ENCODE data around the gene PI4KA.

DNA sequence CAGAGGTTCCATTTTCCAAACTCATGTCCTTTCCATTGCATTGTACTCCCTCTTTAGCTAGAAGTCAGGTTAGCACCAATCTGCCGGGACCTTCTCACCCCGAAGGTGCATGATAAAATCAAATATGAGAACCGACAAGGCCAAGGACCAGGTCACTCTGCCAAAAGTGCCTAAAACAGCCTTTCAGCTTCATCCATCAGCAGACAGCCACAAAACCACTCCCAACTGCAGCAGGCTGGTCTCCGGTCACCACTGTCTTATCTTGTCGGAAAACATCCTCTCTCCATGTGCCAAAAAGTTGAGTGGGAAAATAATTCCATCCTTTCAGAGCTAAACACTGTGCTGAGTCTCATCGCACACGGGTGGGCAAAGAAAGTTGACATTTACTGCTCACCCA is 1.4 kb downstream of the PI4KA start:
- TF ChIP-seq, protein P1, sequence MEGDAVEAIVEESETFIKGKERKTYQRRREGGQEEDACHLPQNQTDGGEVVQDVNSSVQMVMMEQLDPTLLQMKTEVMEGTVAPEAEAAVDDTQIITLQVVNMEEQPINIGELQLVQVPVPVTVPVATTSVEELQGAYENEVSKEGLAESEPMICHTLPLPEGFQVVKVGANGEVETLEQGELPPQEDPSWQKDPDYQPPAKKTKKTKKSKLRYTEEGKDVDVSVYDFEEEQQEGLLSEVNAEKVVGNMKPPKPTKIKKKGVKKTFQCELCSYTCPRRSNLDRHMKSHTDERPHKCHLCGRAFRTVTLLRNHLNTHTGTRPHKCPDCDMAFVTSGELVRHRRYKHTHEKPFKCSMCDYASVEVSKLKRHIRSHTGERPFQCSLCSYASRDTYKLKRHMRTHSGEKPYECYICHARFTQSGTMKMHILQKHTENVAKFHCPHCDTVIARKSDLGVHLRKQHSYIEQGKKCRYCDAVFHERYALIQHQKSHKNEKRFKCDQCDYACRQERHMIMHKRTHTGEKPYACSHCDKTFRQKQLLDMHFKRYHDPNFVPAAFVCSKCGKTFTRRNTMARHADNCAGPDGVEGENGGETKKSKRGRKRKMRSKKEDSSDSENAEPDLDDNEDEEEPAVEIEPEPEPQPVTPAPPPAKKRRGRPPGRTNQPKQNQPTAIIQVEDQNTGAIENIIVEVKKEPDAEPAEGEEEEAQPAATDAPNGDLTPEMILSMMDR (IDR thresholded peaks at IDR 0.05; ENCODE audit: low read depth, low read length), result no peak
- TF ChIP-seq POLR2A (IDR thresholded peaks at IDR 0.05; ENCODE audit: extremely low read depth, insufficient read length), result no peak
- TF ChIP-seq, protein P2, sequence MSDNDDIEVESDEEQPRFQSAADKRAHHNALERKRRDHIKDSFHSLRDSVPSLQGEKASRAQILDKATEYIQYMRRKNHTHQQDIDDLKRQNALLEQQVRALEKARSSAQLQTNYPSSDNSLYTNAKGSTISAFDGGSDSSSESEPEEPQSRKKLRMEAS (IDR thresholded peaks at IDR 0.05; ENCODE audit: low read depth, low read length), result no peak

All from NB4 (cell line).